ENCODE data around the gene NF1. TPM values are rescaled to one million over a fixed set of nuclear protein-coding genes. Genes with fewer than 3 reads are reported as not detected.
"Not testable (repeated sequence)": the region's sequence is repeated elsewhere in the genome, so short reads cannot be mapped to it uniquely, and the experiment has no call there.

The NF1 gene
- total RNA-seq, 1 donor from 2014 or later = 33.2 TPM

DNA sequence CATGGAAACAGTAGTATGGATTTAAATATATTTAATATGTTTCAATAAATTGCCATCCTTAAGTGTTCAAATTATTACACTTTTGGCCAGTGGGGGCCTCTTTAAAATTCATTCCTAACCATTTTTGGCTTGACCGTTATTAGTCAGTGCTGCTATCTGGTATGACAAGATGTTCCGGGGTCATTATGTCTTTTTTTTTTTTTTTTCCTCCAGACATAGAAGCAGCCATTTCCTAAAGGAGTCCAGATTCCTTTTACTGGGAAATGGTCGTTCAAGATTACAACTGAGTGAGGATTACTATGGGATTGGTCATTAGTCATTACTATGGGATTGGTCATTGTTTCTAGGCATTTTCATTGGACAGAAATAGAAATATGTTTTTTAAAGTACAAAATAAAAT, 53.4 kb downstream of the NF1 start:
- DNase-seq (ENCODE audit: low read depth) (no peak), FAIRE-seq (no peak)
- TF ChIP-seq, protein P1, sequence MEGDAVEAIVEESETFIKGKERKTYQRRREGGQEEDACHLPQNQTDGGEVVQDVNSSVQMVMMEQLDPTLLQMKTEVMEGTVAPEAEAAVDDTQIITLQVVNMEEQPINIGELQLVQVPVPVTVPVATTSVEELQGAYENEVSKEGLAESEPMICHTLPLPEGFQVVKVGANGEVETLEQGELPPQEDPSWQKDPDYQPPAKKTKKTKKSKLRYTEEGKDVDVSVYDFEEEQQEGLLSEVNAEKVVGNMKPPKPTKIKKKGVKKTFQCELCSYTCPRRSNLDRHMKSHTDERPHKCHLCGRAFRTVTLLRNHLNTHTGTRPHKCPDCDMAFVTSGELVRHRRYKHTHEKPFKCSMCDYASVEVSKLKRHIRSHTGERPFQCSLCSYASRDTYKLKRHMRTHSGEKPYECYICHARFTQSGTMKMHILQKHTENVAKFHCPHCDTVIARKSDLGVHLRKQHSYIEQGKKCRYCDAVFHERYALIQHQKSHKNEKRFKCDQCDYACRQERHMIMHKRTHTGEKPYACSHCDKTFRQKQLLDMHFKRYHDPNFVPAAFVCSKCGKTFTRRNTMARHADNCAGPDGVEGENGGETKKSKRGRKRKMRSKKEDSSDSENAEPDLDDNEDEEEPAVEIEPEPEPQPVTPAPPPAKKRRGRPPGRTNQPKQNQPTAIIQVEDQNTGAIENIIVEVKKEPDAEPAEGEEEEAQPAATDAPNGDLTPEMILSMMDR (IDR thresholded peaks at IDR 0.05; ENCODE audit: insufficient read depth, low read length, severe bottlenecking) = no peak
- no peak overlapping the region for H3K4me3 ChIP-seq (ENCODE audit: low read depth, low read length)
- H3K36me3 ChIP-seq (ENCODE audit: control insufficient read depth, insufficient read depth, low read length) = no peaks in the 10 kb centered on the region
- no peaks in the 10 kb centered on the region for H3K27me3 ChIP-seq (ENCODE audit: control insufficient read depth, insufficient read depth, low read length)

DNA sequence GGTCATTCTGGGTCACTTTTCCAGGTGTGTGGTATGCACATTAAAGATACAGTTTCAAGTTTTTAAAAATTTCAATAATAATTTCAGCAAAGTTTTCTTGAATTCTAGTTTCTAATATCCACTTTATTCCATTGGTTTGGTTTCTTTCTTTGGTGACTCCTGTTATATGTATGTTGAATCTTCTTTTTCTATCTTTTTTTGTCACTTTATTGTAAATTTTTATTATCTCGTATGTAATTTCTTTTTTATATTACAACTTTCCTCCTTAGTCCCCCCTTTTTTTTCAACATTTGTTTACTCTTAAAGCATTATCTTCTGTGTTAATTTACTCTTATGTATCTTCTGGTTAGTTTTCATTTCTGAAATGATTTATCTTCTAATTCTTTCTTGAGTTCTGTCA, 57.5 kb downstream of the NF1 start:
- Histone ChIP-seq H3K27me3 (ENCODE audit: control insufficient read depth, insufficient read depth, low read length) (no peaks in the 10 kb centered on the region), H3K4me3 (ENCODE audit: low read depth, low read length) (no peak overlapping the region), H3K36me3 (ENCODE audit: control insufficient read depth, insufficient read depth, low read length) (no peaks in the 10 kb centered on the region)
- TF ChIP-seq, protein P1 (IDR thresholded peaks at IDR 0.05; ENCODE audit: insufficient read depth, low read length, severe bottlenecking) = no peak
- FAIRE-seq (no peak), DNase-seq (ENCODE audit: low read depth) (no peak)

DNA sequence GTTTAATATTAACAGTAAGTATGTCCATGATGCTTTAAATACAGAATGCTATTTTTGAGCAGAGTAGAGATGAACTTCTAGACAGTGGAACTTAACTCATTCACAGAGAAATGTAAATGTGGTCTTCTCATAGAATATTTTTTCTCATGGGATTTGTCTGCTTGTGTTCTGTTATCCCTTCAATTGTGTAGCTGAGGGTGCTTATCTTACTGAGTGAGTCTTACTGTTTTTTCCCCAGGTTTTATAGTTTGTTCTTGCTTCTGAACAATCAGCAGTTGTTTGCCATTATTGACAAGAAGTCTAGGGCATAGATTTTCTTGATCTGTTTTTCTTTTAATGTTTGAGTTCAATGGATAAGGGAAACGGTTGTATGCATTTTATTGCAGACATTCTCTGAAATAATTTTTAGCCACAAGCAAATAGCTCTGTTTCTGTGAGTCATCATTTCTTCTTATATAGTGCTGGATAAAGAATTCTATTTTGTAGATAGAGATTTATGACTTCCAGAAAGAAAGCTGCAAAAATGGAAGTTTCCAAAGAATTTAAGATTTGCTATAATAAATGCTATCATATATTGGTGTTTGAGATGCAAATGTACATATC, 60.5 kb downstream of the NF1 start:
- peaks cover 2% of the 10 kb centered on the region for H3K36me3 ChIP-seq (ENCODE audit: control insufficient read depth, insufficient read depth, low read length)
- H3K27me3 ChIP-seq (ENCODE audit: control insufficient read depth, insufficient read depth, low read length) = no peaks in the 10 kb centered on the region
- TF ChIP-seq, protein P1 (IDR thresholded peaks at IDR 0.05; ENCODE audit: insufficient read depth, low read length, severe bottlenecking) = no peak
- no peak overlapping the region for H3K4me3 ChIP-seq (ENCODE audit: low read depth, low read length)
- no peak for FAIRE-seq
- no peak for DNase-seq (ENCODE audit: low read depth)

DNA sequence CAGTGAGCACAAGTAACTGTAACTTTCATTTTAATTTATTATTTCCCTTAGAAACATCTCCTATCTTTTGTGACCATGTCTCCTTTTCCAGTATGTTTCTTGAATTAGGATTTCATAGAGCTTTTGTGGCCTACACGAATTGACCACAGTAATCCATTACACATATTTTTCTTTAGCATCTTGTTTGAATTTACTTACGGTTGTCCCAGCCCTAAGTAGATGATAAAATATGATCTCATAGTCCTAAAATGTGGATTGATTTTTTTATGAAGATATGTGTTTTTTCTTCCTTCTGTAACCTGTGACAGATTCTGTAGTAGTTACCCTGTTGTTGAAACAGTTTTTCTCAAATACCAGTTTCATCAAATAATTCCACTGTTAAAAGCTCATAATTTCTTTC, 61.5 kb downstream of the NF1 start:
- FAIRE-seq (no peak), DNase-seq (ENCODE audit: low read depth) (no peak)
- TF ChIP-seq, protein P1 (IDR thresholded peaks at IDR 0.05; ENCODE audit: insufficient read depth, low read length, severe bottlenecking) = no peak

DNA sequence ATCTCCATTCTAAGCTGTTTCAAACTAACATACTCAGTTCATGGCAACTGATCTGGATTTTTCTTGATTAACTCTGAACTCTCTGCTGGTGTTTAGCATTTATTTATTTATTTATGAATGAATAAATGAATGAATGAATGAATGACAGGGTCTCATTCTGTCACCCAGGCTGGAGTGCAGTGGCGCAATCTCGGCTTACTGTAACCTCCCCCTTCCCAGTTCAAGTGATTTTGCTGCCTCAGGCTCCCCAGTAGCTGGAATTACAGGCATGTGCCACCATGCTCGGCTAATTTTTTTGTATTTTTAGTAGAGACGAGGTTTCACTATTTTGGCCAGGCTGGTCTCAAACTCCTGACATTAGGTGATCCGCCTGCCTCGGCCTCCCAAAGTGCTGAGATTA, 62.1 kb downstream of the NF1 start:
- not testable (repeated sequence) for H3K36me3 ChIP-seq (ENCODE audit: control insufficient read depth, insufficient read depth, low read length); H3K4me3 ChIP-seq (ENCODE audit: low read depth, low read length); DNase-seq (ENCODE audit: low read depth); H3K27me3 ChIP-seq (ENCODE audit: control insufficient read depth, insufficient read depth, low read length); FAIRE-seq

More for the DNA sequence above, 61.5 kb downstream of the NF1 start:
- no peak overlapping the region for H3K4me3 ChIP-seq (ENCODE audit: low read depth, low read length)
- H3K36me3 ChIP-seq (ENCODE audit: control insufficient read depth, insufficient read depth, low read length) = peaks cover 2% of the 10 kb centered on the region
- H3K27me3 ChIP-seq (ENCODE audit: control insufficient read depth, insufficient read depth, low read length) = no peaks in the 10 kb centered on the region

DNA sequence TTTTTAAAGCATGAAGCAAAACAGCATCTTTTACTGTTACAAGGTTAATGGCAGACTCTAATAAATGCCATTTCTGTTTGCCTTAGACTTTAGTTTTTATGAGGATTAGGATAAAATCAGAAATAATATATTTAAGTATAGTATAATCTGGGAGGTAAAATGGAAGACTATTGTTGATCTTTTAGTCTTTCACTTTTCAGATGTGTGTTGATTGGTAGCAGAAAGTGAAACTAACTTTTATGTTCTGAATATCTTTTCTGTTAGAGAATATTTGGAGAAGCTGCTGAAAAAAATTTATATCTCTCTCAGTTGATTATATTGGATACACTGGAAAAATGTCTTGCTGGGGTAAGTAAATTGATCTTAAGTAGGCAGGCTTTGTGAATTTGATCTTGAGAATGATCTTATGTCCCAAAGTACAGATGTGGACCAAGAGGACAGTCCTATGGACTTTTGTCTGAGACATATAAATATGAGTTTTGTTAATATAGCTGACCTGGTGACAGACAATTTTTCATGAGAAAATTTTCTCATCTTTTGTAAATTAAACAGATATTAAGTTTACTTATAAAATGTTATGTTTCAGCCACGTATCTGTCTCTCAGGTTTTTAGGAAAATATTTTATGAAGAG, 64.1 kb downstream of the NF1 start:
- H3K36me3 ChIP-seq (ENCODE audit: control insufficient read depth, insufficient read depth, low read length) = peaks cover 2% of the 10 kb centered on the region
- H3K4me3 ChIP-seq (ENCODE audit: low read depth, low read length) = no peak overlapping the region
- DNase-seq (ENCODE audit: low read depth) (no peak), FAIRE-seq (no peak)
- H3K27me3 ChIP-seq (ENCODE audit: control insufficient read depth, insufficient read depth, low read length) = no peaks in the 10 kb centered on the region
- TF ChIP-seq, protein P1 (IDR thresholded peaks at IDR 0.05; ENCODE audit: insufficient read depth, low read length, severe bottlenecking) = no peak

Data from bronchial epithelial cell (primary cell).